HepG2 (cell line): ENCODE data around the gene NHERF2. TPM values are rescaled to one million over a fixed set of nuclear protein-coding genes. Genes with fewer than 3 reads are reported as not detected.
A peak's percentile ranks its signal among the peaks of the same experiment; 100 is the strongest.

Experiments used
- AFF4 ChIP-seq: sonication (generic); formaldehyde crosslinking; IDR thresholded peaks from 2 replicates; pipeline ENCODE4 v1.4.0; 2020; ENCODE audit warnings: missing genetic modification reagents
- CBFB ChIP-seq: sonication (generic); formaldehyde crosslinking; IDR thresholded peaks from 2 replicates; pipeline ENCODE4 v1.4.0; 2020; ENCODE audit warnings: missing genetic modification reagents
- CEBPB ChIP-seq: IDR thresholded peaks from 2 replicates; pipeline ENCODE4 v1.6.1; 2011; ENCODE audit warnings: low read depth, low read length, improper control_type of control experiment, borderline replicate concordance
- DMTF1 ChIP-seq: sonication (generic); formaldehyde crosslinking; IDR thresholded peaks from 2 replicates; pipeline ENCODE4 v1.4.0; 2020; ENCODE audit warnings: mild to moderate bottlenecking, missing genetic modification reagents
- KLF11 ChIP-seq: IDR thresholded peaks from 2 replicates; pipeline ENCODE4 v1.6.1; 2016; ENCODE audit warnings: missing compliant biosample characterization
- MXI1 ChIP-seq: IDR thresholded peaks from 3 replicates; pipeline ENCODE4 v1.6.1; 2012; ENCODE audit warnings: low read depth, low read length, inconsistent platforms, borderline replicate concordance
- RERE ChIP-seq: IDR thresholded peaks from 2 replicates; pipeline ENCODE4 v1.6.1; 2016; ENCODE audit warnings: low read depth, missing genetic modification reagents, missing compliant biosample characterization
- SNAPC2 ChIP-seq: sonication (generic); formaldehyde crosslinking; IDR thresholded peaks from 2 replicates; pipeline ENCODE4 v1.8.1; 2022; ENCODE audit warnings: mild to moderate bottlenecking, missing genetic modification reagents
- SOX6 ChIP-seq, 2 experiments: fragments of 450-650 bp in 1 of 2; sonication (generic) in 1 of 2; formaldehyde crosslinking in 1 of 2; IDR thresholded peaks; 2 replicates each; pipeline versions ENCODE4 v1.4.0 to v1.6.1; 2017 to 2020; ENCODE audit warnings: antibody characterized with exemption in 1 of 2, mild to moderate bottlenecking in 1 of 2, missing genetic modification reagents in 1 of 2
- SPEN ChIP-seq: sonication (generic); formaldehyde crosslinking; IDR thresholded peaks from 2 replicates; pipeline ENCODE4 v1.5.1; 2020; ENCODE audit warnings: low read depth, mild to moderate bottlenecking, missing genetic modification reagents
- TAF15 ChIP-seq: fragments of 200-400 bp; formaldehyde crosslinking; IDR thresholded peaks from one replicate; pipeline ENCODE4 v1.6.1; 2018; ENCODE audit warnings: mild to moderate bottlenecking, low read depth, low read length; ENCODE audit not compliant: poor library complexity, severe bottlenecking
- XRCC5 ChIP-seq: fragments of 200-400 bp; formaldehyde crosslinking; optimal IDR thresholded peaks from 2 replicates; pipeline ENCODE3; 2017; ENCODE audit warnings: mild to moderate bottlenecking, low read length
- ZNF232 ChIP-seq: sonication (generic); formaldehyde crosslinking; IDR thresholded peaks from 2 replicates; pipeline ENCODE4 v1.4.0; 2020; ENCODE audit warnings: missing genetic modification reagents, borderline replicate concordance
- ZNF367 ChIP-seq: sonication (generic); formaldehyde crosslinking; IDR thresholded peaks from 2 replicates; pipeline ENCODE4 v1.4.0; 2020; ENCODE audit warnings: missing genetic modification reagents, borderline replicate concordance
- ZNF547 ChIP-seq: sonication (generic); formaldehyde crosslinking; IDR thresholded peaks from 2 replicates; pipeline ENCODE4 v1.5.1; 2020; ENCODE audit warnings: mild to moderate bottlenecking, missing genetic modification reagents
- polyA plus RNA-seq, 8 experiments: library from polyadenylated mRNA; depleted of rRNA in 3 of 8; stranded (reverse) in 7 of 8; unstranded in 1 of 8; fragments of >200 nt; fragmentation: Illumina TruSeq in 4 of 8; extraction: Trizol in 4 of 8; gene quantifications; 2 replicates each; pipeline versions ENCODE4 v1.2.1 to v1.2.3, GENCODE V29; 2011 to 2016; ENCODE audit warnings: low read depth in 4 of 8, missing spikeins in 1 of 8, mixed read lengths in 1 of 8; ENCODE audit not compliant: insufficient read depth in 1 of 8
- total RNA-seq, 5 experiments: library from RNA; depleted of rRNA; stranded (reverse); fragments of >200 nt; fragmentation: Illumina TruSeq; extraction: Trizol; gene quantifications; 2 replicates each; pipeline ENCODE4 v1.2.3, GENCODE V29; 2016; ENCODE audit warnings: low read depth in 1 of 5
- TF ChIP-seq, protein P1 (sequence below): sonication (generic); formaldehyde crosslinking; IDR thresholded peaks from 2 replicates; pipeline ENCODE4 v1.8.1; 2023; ENCODE audit warnings: missing genetic modification reagents, mild to moderate bottlenecking, borderline replicate concordance

NHERF2 gene
- total and polyA plus RNA-seq, 2 of the 13 experiments (the other 11 are each of a cell fraction or from before 2014, with no cell fraction given) = 23.7 to 39.3 TPM

DNA sequence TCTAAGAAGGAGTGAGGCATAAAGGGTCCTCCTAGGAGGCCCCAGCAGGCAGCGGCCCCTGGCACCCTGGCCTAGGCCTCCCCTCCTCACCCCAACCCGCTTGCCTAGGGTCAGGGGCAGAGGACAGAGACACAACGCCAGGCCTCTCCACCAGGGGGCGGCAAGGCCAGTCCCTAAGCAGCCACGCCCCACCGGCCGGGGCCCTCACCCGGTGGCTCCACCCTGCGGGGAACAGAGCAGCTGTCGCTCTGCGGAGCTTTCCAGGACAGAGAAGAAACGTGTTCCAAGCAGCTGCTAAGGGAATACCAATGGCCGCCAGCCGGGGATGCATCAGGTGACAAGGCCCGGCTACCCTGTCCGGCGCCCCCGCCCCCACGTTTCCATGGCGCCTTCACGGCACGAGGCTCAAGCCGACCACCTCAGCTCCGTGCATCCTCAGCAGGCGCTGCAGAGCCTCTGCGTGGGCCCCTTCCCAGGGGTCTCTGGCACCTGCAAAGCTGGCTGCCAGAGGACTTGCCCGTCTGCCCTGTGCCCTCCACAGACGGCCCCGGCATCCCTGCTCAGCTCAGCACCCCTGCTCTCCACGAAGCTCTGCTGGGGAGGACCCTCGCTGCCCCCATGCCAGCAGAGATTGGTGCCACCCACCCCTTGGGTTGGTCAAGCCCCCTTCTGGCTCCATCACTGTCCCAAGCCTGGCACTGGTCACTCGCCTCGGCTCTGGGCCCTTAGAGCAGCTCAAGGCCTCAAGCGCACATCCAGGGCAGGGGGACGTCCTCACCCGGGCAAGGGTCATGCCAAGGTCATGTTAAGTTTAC is 22.7 kb upstream of the NHERF2 start (continued):
- TF ChIP-seq RERE (CRISPR knock-in tag) (no peak), SNAPC2 (CRISPR knock-in tag) (no peak), CBFB (CRISPR knock-in tag) (0 out of 2 replicates have a peak, but pooled peaks have one; percentile 20), TAF15 (no peak), MXI1 (peak; percentile 94; the same call in 1 of the 3 replicates), DMTF1 (no peak), ZNF232 (CRISPR knock-in tag) (peak; percentile 20; the same call in 1 of the 2 replicates), CEBPB (no peak), KLF11 (CRISPR knock-in tag) (no peak), ZNF367 (CRISPR knock-in tag) (no peak), XRCC5 (peak; percentile 99), AFF4 (CRISPR knock-in tag) (no peak), SOX6 (IDR thresholded peaks at IDR 0.05) (no peak), SOX6 (CRISPR knock-in tag; IDR thresholded peaks at IDR 0.05) (peak; percentile 41; the same call in 1 of the 2 replicates), SPEN (peak; percentile 49; the same call in 1 of the 2 replicates), ZNF547 (CRISPR knock-in tag) (peak; percentile 65; the same call in 1 of the 2 replicates)
- TF ChIP-seq, protein P1, sequence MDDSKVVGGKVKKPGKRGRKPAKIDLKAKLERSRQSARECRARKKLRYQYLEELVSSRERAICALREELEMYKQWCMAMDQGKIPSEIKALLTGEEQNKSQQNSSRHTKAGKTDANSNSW = no peak
